T47D (cell line): ENCODE data around the gene ART4.

Experiments used
- DNase-seq, 2 experiments: peaks; one replicate each; pipeline versions ENCODE4 v3.0.0 to v3.0.0-alpha.2; 2011 to 2012; ENCODE audit warnings: low read depth in 1 of 2, low spot score in 1 of 2
- JUND ChIP-seq: IDR thresholded peaks from 2 replicates; pipeline ENCODE4 v1.6.1; 2012; ENCODE audit warnings: low read depth
- in situ Hi-C: cut with HindIII; loops from 2 replicates; pipeline ENCODE4 v1.10.0; 2016; ENCODE audit warnings: low sequenced_read_pairs, low pct_unique_long_range_greater_than_20kb

The ART4 gene

GRCh38 chr12:14826491-14826890 lies 16.8 kb downstream of the ART4 start:
- no peak for TF ChIP-seq JUND
- in situ Hi-C loops = no loop called here
- DNase-seq = no peak

GRCh38 chr12:14825256-14825655 lies 18.1 kb downstream of the ART4 start:
- in situ Hi-C loops = no loop called here
- TF ChIP-seq JUND = no peak
- DNase-seq = no peak

GRCh38 chr12:14824012-14824634 lies 19.2 kb downstream of the ART4 start:
- no peak for DNase-seq
- in situ Hi-C loops = no loop called here
- no peak for TF ChIP-seq JUND

- in situ Hi-C loops = no loop called here
Measured at GRCh38 chr12:14814014-14814413, 29.3 kb downstream of the ART4 start, which contains the start of gene SMCO3. SMCO3 (minus strand) TSS chr12:14814182; CDS start chr12:14806680, 7,502 bp downstream.

GRCh38 chr12:14811486-14811885 lies 31.8 kb downstream of the ART4 start:
- in situ Hi-C loops = no loop called here
- TF ChIP-seq JUND = no peak
- DNase-seq = no peak

More at GRCh38 chr12:14814014-14814413, 29.3 kb downstream of the ART4 start, which contains the start of gene SMCO3:
- no peak for DNase-seq
- no peak for TF ChIP-seq JUND

- in situ Hi-C loops = no loop called here
- peak in 1 of 2 experiments; percentile 62 for DNase-seq
- TF ChIP-seq JUND = no peak
Measured at GRCh38 chr12:14810953-14811483, 32.3 kb downstream of the ART4 start.

- in situ Hi-C loops = no loop called here
- TF ChIP-seq JUND = no peak
- DNase-seq = no peak
Measured at GRCh38 chr12:14810167-14810952, 33.0 kb downstream of the ART4 start.

GRCh38 chr12:14803830-14804160 lies 39.5 kb downstream of the ART4 start:
- in situ Hi-C loops = no loop called here
- no peak for TF ChIP-seq JUND
- no peak for DNase-seq

- in situ Hi-C loops = no loop called here
- TF ChIP-seq JUND = no peak
- DNase-seq = peak; percentile 55 to 95
Measured at GRCh38 chr12:14803011-14803829, 40.1 kb downstream of the ART4 start, which contains the start of the genes C12orf60 and WBP11. C12orf60 (plus strand) TSS chr12:14803670; CDS start chr12:14822936, 19,266 bp downstream. WBP11 (minus strand) TSS chr12:14803478; CDS start chr12:14801383, 2,095 bp downstream.

GRCh38 chr12:14802721-14803010 lies 40.7 kb downstream of the ART4 start:
- in situ Hi-C loops = no loop called here
- TF ChIP-seq JUND = no peak
- no peak for DNase-seq

- no peak for DNase-seq
- in situ Hi-C loops = no loop called here
- TF ChIP-seq JUND = no peak
Measured at GRCh38 chr12:14802247-14802646, 41.1 kb downstream of the ART4 start.

- DNase-seq = no peak
- in situ Hi-C loops = no loop called here
- TF ChIP-seq JUND = no peak
Measured at GRCh38 chr12:14795028-14795448, 48.3 kb downstream of the ART4 start.

GRCh38 chr12:14785568-14785967 lies 57.8 kb downstream of the ART4 start:
- TF ChIP-seq JUND = no peak
- in situ Hi-C loops = no loop called here
- DNase-seq = no peak
